ENCODE measurements around the gene CHM.
A peak's percentile ranks its signal among the peaks of the same experiment; 100 is the strongest.
"Not testable (repeated sequence)": the region's sequence is repeated elsewhere in the genome, so short reads cannot be mapped to it uniquely, and the experiment has no call there.

Gene CHM

DNA sequence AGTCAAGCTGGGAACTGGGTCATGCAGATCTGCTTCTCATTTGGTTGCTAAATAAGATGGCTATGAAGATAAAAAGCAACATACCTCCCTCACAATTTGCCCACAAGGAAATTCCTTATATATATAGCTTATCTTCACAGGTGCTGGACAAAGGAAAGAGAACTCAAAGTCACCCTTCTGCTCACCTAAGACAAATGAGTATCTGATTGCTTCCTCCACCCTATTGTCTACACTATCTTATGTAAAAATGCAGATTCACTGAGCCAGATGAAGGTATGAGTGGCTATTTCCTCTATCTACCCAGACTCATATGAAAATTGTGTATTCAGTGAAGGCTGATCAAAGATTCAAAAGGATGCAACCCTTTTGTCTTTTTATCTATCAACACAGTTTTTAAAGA is 50.8 kb downstream of the CHM start:
- DNase-seq: no peak

DNA sequence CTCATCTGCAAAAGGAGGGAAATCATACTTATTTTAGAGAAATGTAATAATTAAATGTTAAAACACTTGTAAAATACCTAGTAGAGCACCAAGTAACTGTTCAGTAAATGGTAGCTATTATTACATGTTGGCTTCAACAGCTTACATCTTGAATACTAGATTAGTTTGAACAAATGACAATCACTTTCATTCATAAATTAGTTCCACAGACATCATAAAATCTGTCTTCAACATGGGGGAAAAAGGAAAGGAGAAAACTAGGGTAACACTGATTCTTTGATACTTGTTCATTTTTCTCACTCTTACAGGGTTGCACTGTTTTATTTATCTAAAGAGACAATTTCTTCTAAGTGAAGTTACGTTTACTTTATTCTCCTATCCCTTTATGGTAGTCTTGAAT is 51.7 kb downstream of the CHM start:
- DNase-seq: no peak

DNA sequence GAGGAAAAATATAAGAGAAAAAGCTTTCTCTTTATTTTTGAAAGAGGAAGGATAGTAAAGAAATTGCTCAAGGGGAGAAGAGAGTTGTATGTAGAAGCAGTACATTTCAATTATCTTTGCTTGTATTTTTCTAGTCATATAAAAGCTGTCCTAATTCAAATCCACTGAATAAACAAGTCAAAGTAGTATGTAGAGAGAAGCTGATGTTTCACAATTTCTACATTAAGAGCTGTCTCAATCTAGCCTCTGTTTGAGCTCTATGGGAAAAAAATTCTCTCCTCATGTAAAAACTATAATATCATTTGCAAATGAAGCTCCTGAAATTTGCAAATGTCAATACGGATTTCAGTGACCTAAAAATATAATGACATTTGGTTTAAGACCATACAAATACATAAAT is 52.6 kb downstream of the CHM start:
- DNase-seq: no peak

- no peak for DNase-seq
Observed at GRCh38 chrX:85994228-85994627, 53.1 kb downstream of the CHM start.

GRCh38 chrX:85993539-85994197 is 53.7 kb downstream of the CHM start:
- no peak for DNase-seq

DNA sequence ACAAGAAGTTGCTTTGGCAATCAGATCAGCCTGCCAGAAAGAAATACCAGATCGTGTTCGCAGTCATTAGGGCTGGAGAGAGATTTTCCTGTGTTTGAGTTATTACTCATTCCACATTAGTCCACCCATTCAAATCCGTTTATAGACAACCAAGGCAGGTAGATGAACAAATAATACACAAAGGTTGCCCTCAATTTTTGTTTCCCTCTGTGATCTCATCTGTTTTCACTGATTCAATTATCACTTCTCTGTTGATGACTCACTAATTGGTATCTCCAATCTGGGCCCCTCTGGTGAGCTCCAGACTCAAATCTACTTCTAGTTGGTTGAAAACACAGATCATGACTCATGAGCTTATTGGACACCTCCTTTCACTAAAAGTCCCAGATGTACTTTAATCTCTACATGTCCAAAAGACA is 54.5 kb downstream of the CHM start:
- DNase-seq: peak; percentile 39

DNA sequence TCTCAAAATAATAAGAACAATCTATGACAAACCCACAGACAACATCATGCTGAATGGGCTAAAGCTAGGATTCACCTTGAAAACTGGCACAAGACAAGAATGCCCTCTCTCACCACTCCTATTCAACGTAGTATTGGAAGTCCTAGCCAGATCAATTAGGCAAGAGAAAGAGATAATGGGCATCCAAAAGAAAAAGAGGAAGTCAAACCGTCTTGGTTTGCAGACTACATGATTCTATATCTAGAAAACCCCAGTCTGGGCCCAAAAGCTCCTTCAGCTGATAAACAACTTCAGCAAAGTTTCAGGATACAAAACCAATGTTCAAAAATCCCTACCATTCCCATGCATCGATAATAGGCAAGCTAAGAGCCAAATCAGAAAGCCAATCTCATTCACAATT is 59.0 kb downstream of the CHM start:
- no peak for DNase-seq

GRCh38 chrX:85980286-85980685 is 67.1 kb downstream of the CHM start:
- DNase-seq: no peak

GRCh38 chrX:85977218-85977617 is 70.1 kb downstream of the CHM start:
- no peak for DNase-seq

GRCh38 chrX:85972351-85972750 is 75.0 kb downstream of the CHM start:
- DNase-seq: not testable (repeated sequence)

DNA sequence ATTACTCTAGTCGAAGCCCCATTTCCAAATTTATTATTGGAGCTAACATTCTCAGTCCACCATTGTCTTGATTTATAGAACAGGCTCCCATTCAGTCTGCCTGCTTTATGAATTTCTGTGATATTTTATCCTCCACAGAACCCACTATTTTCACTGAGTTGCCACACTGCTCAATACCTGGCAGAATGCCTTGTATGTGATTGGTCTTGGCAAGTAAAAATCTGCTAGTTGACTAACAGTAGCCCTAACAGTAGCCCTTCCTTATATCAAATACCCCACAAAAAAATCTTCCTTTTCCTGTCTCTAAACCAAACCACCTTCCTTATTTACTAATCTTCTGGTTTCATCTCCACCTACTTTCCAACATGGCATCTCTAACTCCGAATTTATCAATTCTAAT is 82.6 kb downstream of the CHM start:
- no peak for DNase-seq

- DNase-seq: peak; percentile 55
Observed at GRCh38 chrX:85963736-85964135, 83.6 kb downstream of the CHM start.

DNA sequence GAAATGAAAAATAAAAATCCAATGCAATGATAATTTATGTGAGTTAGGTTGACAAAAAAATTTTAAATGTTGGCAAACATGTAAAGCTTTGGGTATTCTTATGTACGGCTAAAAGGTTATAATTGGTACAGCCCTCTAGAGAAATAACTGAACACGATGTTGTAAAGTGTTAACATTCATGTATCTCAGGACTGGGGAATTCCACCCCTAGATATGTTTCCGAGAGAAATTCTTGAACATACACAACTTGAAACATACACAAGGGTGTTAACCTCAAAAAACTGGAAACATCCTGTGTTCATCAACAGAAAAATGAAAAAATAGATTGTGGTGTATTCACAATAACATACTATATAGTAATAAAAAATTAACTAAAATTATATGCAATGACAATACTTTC is 91.8 kb downstream of the CHM start:
- no peak for DNase-seq

DNA sequence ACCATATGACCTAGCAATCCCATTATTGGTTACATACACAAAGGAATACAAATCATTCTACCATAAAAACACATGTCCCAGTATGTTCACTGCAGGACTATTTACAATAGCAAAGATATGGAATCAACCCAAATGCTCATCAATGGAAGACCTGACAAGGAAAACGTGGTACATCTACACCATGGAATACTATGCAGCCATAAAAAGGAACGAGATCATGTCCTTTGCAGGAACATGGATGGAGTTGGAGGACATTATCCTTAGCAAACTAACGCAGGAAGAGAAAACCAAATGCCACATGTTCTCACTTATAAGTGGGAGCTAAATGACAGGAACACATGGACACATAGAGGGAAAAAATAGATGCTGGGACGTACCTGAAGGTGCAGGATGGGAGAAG is 102.6 kb downstream of the CHM start:
- not testable (repeated sequence) for DNase-seq

- DNase-seq: peak; percentile 1
Observed at GRCh38 chrX:85941275-85941674, 106.1 kb downstream of the CHM start.

- DNase-seq: not testable (repeated sequence)
Observed at GRCh38 chrX:85939942-85940341, 107.4 kb downstream of the CHM start.

- not testable (repeated sequence) for DNase-seq
Observed at GRCh38 chrX:85934399-85934798, 113.0 kb downstream of the CHM start.

DNA sequence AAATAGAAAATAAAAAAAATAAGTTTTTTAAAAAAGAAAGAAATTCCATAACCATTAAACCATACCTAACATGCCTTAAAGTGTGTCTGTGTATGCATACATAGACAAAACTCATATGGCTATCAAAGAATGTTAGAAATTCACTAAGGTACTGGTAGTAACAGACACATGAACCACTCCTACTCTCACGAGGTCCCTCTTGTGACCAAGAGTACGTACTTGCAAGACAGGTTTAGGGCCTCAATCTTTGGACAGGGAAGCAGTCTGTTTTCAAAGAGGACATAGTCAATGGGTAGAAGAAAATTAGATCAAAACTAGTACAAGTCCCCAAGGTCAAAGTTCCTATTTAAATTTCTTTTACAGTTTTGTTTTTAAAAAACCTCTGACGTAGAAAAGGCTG is 117.3 kb downstream of the CHM start:
- no peak for DNase-seq

DNA sequence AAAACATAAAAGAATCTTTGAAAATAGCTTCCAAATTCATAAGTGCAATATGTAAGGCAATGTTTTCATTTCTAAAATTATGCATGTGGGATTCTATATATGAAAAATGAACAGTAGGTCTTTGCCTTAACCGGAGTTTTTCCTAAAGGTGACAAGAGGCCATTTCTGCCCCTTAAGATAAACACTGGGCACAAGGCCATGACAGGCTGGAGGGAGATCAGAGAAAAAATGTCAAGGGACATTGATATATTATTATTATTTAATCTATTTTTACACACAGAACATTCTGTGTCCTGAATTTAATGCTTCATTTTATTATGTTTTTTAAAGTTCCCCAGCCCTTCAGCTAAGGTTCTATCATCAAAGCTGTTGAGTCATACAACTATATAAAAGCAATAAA is 118.8 kb downstream of the CHM start:
- no peak for DNase-seq

DNA sequence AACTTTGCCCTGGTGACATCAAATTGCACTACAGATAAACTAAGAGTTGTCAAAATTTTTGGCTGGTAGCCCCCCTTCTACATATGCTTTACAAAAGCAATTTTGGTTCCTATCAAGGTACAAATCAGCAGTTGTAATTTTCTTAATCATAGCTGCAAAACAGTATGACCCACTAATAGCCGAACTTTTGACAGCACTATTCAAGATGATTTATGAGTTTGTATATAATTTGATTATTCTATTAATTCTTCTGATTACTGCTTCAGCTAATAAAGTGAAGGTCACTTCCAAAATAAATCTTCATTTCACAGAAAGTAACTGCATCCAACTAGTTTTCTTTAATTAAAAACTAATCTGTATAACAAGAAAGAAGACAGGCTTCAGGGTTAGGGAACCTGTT is 119.6 kb downstream of the CHM start:
- no peak for DNase-seq

DNA sequence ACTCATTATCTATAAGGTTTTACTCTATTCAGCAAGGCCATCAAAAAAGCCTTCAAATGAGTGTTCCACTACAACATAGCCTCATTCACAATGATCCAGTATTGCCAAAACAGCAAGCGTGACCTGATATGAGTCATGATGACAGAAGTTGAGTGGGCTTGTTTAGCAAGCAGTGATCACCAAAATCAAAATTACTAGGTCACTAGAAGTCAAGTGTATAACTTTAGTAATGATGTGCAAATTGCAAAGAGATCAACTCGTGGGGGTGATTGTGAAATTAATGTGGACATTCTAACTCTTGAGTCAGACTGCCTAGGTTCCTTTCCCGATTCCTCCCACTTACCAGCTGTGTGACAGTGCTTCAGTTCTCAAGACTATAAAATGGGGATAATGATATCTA is 124.5 kb downstream of the CHM start:
- peak; percentile 40 for DNase-seq

DNA sequence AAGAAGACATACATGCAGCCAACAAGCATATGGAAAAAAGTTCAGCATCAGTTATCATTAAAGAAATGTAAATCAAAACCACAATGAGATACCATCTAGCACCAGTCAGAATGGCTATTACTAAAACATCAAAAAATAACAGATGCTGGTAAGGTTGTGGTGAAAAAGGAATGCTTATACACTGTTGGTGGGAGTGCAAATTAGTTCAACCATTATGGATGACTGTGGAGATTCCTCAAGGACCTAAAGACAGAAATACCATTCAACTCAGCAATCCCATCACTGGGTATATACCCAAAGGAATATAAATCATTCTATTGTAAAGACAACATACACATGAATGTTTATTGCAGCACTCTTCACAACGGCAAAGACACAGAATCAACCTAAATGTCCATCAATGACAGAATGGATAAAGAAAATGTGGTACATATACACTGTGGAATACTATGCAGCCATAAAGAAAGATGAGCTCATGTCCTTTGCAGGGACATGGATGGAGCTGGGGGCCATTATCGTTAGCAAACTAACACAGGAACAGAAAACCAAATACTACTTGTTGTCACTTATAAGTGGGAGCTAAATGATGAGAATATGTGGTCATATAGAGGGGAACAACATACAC is 130.6 kb downstream of the CHM start:
- DNase-seq: peak; percentile 34

DNA sequence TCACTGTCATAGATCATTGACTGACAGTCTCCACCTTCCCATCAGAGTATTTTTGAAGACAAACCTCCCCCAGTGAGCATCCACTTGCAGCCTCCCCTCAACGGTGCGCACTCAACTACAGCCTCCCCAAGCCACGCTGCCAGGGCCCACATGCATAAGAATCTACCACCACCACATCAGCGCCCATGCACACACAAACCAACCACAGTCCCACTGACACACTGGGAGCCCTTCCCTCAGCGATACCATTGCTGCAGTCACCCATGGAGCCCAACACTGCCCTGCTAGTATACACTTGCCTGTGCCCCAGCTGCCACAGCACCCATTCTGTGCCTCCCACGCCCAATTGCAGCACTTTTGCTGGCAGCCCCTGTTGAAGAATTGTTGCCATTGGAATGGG is 132.9 kb downstream of the CHM start:
- no peak for DNase-seq

DNA sequence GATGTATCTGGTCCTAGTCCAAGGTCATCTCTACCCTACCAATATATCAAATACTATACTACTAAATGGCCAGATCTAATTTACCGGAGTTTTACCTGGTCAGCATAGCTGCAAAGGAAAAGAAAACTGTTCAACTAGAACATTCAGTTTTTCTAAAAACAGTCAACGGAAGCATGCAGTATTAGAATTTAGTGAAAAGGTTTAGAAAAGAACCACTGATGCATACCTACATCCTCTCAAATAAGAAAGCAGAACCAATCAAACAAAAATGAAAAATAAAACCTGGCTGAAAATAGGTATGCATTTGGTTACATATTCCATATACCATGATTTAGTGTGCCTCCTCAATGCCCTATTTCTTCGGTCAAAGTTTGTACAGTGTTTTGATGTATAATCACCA is 140.0 kb downstream of the CHM start:
- DNase-seq: no peak

- no peak for DNase-seq
Observed at GRCh38 chrX:85906399-85906798, 141.0 kb downstream of the CHM start.

Measured in fibroblast of skin of right quadriceps (primary cell).